B cell (primary cell): ENCODE measurements around the gene ITGA2B.
A peak's percentile ranks its signal among the peaks of the same experiment; 100 is the strongest.

Source experiments
- CTCF ChIP-seq: fragments of 200-600 bp; IDR thresholded peaks from one replicate; pipeline ENCODE4 v1.8.0; 2022; ENCODE audit warnings: antibody characterized with exemption, mild to moderate bottlenecking
- EZH2 ChIP-seq: IDR thresholded peaks from 2 replicates; pipeline ENCODE4 v1.6.1; 2012; ENCODE audit warnings: borderline replicate concordance, low read depth, mild to moderate bottlenecking, moderate library complexity, low read length; ENCODE audit not compliant: insufficient read depth, poor library complexity, severe bottlenecking

DNA sequence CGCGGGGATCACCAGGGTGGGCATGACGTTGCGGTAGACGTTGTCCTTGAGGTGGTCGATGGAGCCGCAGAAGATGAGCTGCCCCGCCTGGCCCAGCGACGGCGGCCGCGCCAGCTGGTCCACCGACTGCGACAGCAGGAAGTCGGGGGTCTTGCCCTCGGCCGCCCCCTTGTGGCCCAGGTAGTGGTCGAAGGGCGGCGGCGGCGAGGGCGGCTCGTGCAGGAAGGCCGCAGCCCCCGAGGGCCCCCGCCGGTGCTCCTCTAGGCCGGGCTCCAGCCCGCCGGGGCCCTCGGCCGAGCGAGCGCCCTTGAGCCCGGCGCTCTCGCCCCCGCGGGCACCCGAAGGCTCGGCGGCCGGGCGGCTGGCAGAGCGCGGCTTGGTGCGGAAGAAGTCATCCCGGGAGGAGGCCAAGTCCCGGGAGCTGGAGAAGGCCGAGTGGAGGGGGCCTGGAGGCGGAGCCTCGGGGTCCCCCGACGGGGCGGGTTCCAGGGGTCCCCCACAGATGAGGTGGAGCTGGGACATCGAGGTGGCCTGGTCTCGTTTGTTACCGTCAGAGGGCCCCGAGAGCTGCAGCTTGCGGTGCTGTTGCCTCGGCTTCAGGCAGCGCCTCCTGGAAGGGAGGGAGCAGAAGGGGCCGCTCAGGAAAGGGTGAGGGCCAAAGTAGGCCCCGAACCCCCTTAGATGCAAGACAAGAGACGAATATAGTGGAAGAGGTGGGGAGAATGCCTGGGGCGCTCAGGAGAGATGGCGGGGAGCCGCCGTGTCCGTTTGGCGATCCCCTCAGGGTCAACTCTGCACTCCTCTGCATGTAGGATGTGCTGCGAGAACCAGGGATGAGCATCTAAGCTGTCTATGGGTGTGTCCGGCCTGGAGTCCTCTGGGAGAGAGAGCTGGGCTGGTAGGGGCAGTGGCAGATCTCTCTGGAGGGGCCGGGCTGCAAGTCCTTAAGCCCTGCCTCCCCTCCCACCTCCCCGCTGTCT, 34.6 kb downstream of the ITGA2B start:
- TF ChIP-seq CTCF (peak; percentile 73), EZH2 (no peak)
